K562 (cell line): ENCODE data around the gene CNOT6. TPM values are rescaled to one million over a fixed set of nuclear protein-coding genes. Genes with fewer than 3 reads are reported as not detected.

Experiments used
- ATAC-seq: fragments of 200-7000 bp; cut with Tn5 transposase; 3 replicates; pipeline ENCODE4 v1.9.1; 2020; ENCODE audit warnings: moderate library complexity
- BruUV-seq: library from RNA; stranded (reverse); fragments of 400-500 nt; replicated peaks from 2 replicates; lab custom pipeline; 2021; lab: Mats Ljungman, UMichigan
- CTCF ChIA-PET: fragments of 300-600 bp; formaldehyde crosslinking; extraction: SDS; loops from one replicate; lab custom pipeline; 2021; ENCODE audit warnings: low intra/inter-chr PET ratio; lab: Yijun Ruan, JAX
- POLR2A ChIA-PET: fragments of 300-600, 350-650 bp; sonication (Branson Sonifier 250); formaldehyde crosslinking; extraction: SDS; loops from one replicate; lab custom pipeline; 2021; ENCODE audit warnings: antibody characterized with exemption, inconsistent platforms; lab: Yijun Ruan, JAX
- DNase-seq, 4 experiments: peaks; one replicate each; pipeline versions ENCODE4 v3.0.0 to v3.0.0-alpha.2; 2011 to 2018; ENCODE audit warnings: low spot score in 3 of 4, mixed read lengths in 3 of 4; ENCODE audit errors: extremely low read depth in 1 of 4
- FAIRE-seq: peaks from 2 replicates; lab custom pipeline; 2011; peaks lifted over from hg19 to GRCh38; lab: Jason Lieb, UNC
- H2AFZ ChIP-seq: 2 replicates; pipeline ENCODE4 v1.6.0; 2011; ENCODE audit warnings: low read depth, low read length, control low read depth, inconsistent platforms
- H3K27ac ChIP-seq: fragments of 200-600 bp; 3 replicates; pipeline ENCODE4 v1.8.0; 2011; ENCODE audit warnings: low read depth, mild to moderate bottlenecking, control low read depth, inconsistent platforms, low read length, moderate library complexity, mixed read lengths; ENCODE audit errors: extremely low read depth
- H3K27me3 ChIP-seq, 2 experiments: fragments of 300-600 bp in 1 of 2; 2 replicates in 1 of 2; 3 replicates in 1 of 2; pipeline versions ENCODE4 v1.6.0 to v1.8.0; 2011; ENCODE audit warnings: inconsistent platforms in 2 of 2, low read length in 2 of 2, mild to moderate bottlenecking in 1 of 2, mixed read lengths in 1 of 2, moderate library complexity in 1 of 2; ENCODE audit not compliant: control insufficient read depth in 2 of 2, insufficient read depth in 2 of 2
- H3K36me3 ChIP-seq: fragments of 300-600 bp; 3 replicates; pipeline ENCODE4 v1.8.0; 2011; ENCODE audit warnings: mild to moderate bottlenecking, low read length, inconsistent platforms; ENCODE audit not compliant: control insufficient read depth, insufficient read depth
- H3K4me1 ChIP-seq, 2 experiments: fragments of 200-600 bp in 1 of 2; replicated peaks in 1 of 2; 2 replicates in 1 of 2; 3 replicates in 1 of 2; pipeline versions ENCODE4 v1.5.1 to v1.8.0; 2011; ENCODE audit warnings: inconsistent platforms in 2 of 2, low read length in 2 of 2, mild to moderate bottlenecking in 1 of 2, mixed read lengths in 1 of 2, moderate library complexity in 1 of 2; ENCODE audit not compliant: control insufficient read depth in 2 of 2, insufficient read depth in 2 of 2
- H3K4me2 ChIP-seq: 2 replicates; pipeline ENCODE4 v1.6.1; 2011; ENCODE audit warnings: low read length, control low read depth, inconsistent platforms, mixed read lengths; ENCODE audit not compliant: insufficient read depth
- H3K4me3 ChIP-seq: fragments of 200-600 bp; sonication (generic), shearing (Covaris generic); 2 replicates; pipeline ENCODE4 v1.5.1; 2016; ENCODE audit warnings: control low read depth, inconsistent platforms
- H3K79me2 ChIP-seq: fragments of 200-600 bp; 3 replicates; pipeline ENCODE4 v1.8.0; 2011; ENCODE audit warnings: low read length, inconsistent platforms; ENCODE audit not compliant: control insufficient read depth, insufficient read depth
- H3K9ac ChIP-seq, 2 experiments: 2 replicates each; pipeline versions ENCODE4 v1.6.0 to v1.6.1; 2011; ENCODE audit warnings: low read depth in 2 of 2, low read length in 2 of 2, control low read depth in 1 of 2, inconsistent platforms in 1 of 2, mild to moderate bottlenecking in 1 of 2, mixed read lengths in 1 of 2; ENCODE audit not compliant: insufficient read depth in 1 of 2
- H3K9me1 ChIP-seq: one replicate; pipeline ENCODE4 v1.6.0; 2011; ENCODE audit warnings: inconsistent platforms, mild to moderate bottlenecking, low read length, moderate library complexity; ENCODE audit not compliant: control insufficient read depth, insufficient read depth
- H3K9me3 ChIP-seq: replicated peaks from 2 replicates; pipeline ENCODE4 v1.5.1; 2011; ENCODE audit warnings: low read depth, low read length, inconsistent platforms; ENCODE audit not compliant: control insufficient read depth, insufficient read depth
- H4K20me1 ChIP-seq: replicated peaks from 2 replicates; pipeline ENCODE4 v1.6.1; 2011; ENCODE audit warnings: low read length, inconsistent platforms, mixed read lengths; ENCODE audit not compliant: control insufficient read depth, insufficient read depth
- C11orf30 ChIP-seq: fragments of 450-650 bp; IDR thresholded peaks from 2 replicates; pipeline ENCODE4 v1.6.1; 2016; ENCODE audit warnings: low read depth, mild to moderate bottlenecking
- ETV1 ChIP-seq: fragments of 450-650 bp; conservative IDR thresholded peaks from 2 replicates; pipeline ENCODE4 v1.6.1; 2016; ENCODE audit warnings: missing genetic modification characterization, control low read depth, low read depth, missing compliant biosample characterization
- L3MBTL2 ChIP-seq: fragments of 450-650 bp; IDR thresholded peaks from 2 replicates; pipeline ENCODE4 v1.6.1; 2016; ENCODE audit warnings: mild to moderate bottlenecking, moderate library complexity
- NCOA6 ChIP-seq: fragments of 450-650 bp; IDR thresholded peaks from 2 replicates; pipeline ENCODE4 v1.6.1; 2017; ENCODE audit warnings: mild to moderate bottlenecking
- POLR3G ChIP-seq: IDR thresholded peaks from 2 replicates; pipeline ENCODE4 v1.6.1; 2011; ENCODE audit not compliant: insufficient read length, insufficient replicate concordance; ENCODE audit errors: extremely low read depth
- ZKSCAN8 ChIP-seq: fragments of 200-800 bp; sonication (Bioruptor generic); IDR thresholded peaks from 2 replicates; pipeline ENCODE4 v1.6.1; 2016; ENCODE audit warnings: missing genetic modification characterization, missing compliant biosample characterization
- ZNF311 ChIP-seq: fragments of 250-450 bp; sonication (Bioruptor Pico); IDR thresholded peaks from 2 replicates; pipeline ENCODE4 v1.4.0; 2020; ENCODE audit warnings: mild to moderate bottlenecking, moderate library complexity
- ZNF75A ChIP-seq: fragments of 450-650 bp; formaldehyde crosslinking; IDR thresholded peaks from 2 replicates; pipeline ENCODE4 v1.4.0; 2020; ENCODE audit warnings: mild to moderate bottlenecking
- ZNF766 ChIP-seq: fragments of 200-800 bp; sonication (Bioruptor generic); conservative IDR thresholded peaks from 2 replicates; pipeline ENCODE4 v1.6.1; 2016; ENCODE audit warnings: missing genetic modification characterization, missing compliant biosample characterization
- WGBS: fragments of 100-300 bp; shearing (Covaris generic); methylation state at CpG from one replicate; pipeline ENCODE4 v1.1.6; 2016; ENCODE audit warnings: low coverage, mixed read lengths; ENCODE audit not compliant: insufficient coverage; ENCODE audit errors: missing lambda C conversion rate; 5-methylcytosine and 5-hydroxymethylcytosine counted together
- in situ Hi-C: fragments of 300-500 bp; cut with MboI; formaldehyde crosslinking; loops from 4 replicates; pipeline ENCODE4 v1.15.0; 2018; ENCODE audit warnings: inconsistent platforms, mixed read lengths
- intact Hi-C: fragments of 100-400 bp; cut with micrococcal nuclease; formaldehyde crosslinking; loops from 2 replicates; pipeline ENCODE4 v1.14.2; 2022
- polyA plus RNA-seq, 8 experiments: library from polyadenylated mRNA; depleted of rRNA in 4 of 8; stranded (reverse) in 5 of 8; unstranded in 3 of 8; fragments of >200 nt; fragmentation: Nextera tagmentation in 2 of 8; fragmentation: Illumina TruSeq in 1 of 8; extraction: Ambion mirVana in 2 of 8; extraction: Trizol in 1 of 8; gene quantifications; 2 replicates each; pipeline versions ENCODE4 v1.2.1 to v1.2.3, GENCODE V29; 2011 to 2014; ENCODE audit warnings: inconsistent platforms in 1 of 8, missing spikeins in 1 of 8
- total RNA-seq, 7 experiments: library from RNA; depleted of rRNA in 6 of 7; stranded (reverse); fragments of >200 nt in 6 of 7; fragmentation: Illumina TruSeq in 2 of 7; extraction: Trizol in 2 of 7; gene quantifications; 2 replicates each; pipeline versions ENCODE4 v1.2.1 to v1.2.3, GENCODE V29; 2011 to 2021; ENCODE audit warnings: low replicate concordance in 1 of 7
- TF ChIP-seq, protein P1 (sequence below): fragments of 250-450 bp; sonication (Bioruptor Pico); IDR thresholded peaks from 2 replicates; pipeline ENCODE4 v1.5.0; 2021
- TF ChIP-seq, protein P2 (sequence below): fragments of 250-450 bp; sonication (Bioruptor Pico); IDR thresholded peaks from 2 replicates; pipeline ENCODE4 v1.8.0; 2022; ENCODE audit warnings: moderate library complexity, mild to moderate bottlenecking, inconsistent platforms
- TF ChIP-seq, protein P3 (sequence below), 2 experiments: fragments of 200-800 bp in 1 of 2; sonication (Bioruptor generic) in 1 of 2; sonication (generic) in 1 of 2; formaldehyde crosslinking in 1 of 2; IDR thresholded peaks in 1 of 2; conservative IDR thresholded peaks in 1 of 2; 2 replicates each; pipeline versions ENCODE4 v1.5.0 to v1.6.1; 2016 to 2020; ENCODE audit warnings: missing compliant biosample characterization in 1 of 2, missing genetic modification characterization in 1 of 2, missing genetic modification reagents in 1 of 2
- TF ChIP-seq, protein P4 (sequence below): fragments of 450-650 bp; IDR thresholded peaks from 2 replicates; pipeline ENCODE4 v1.6.1; 2017; ENCODE audit warnings: antibody characterized with exemption, mild to moderate bottlenecking

CNOT6 gene
- total and polyA plus RNA-seq, 9 of the 15 experiments (the other 6 are each of a cell fraction or from before 2014, with no cell fraction given), result 4.9 to 32.4 (median 14.0) TPM

DNA sequence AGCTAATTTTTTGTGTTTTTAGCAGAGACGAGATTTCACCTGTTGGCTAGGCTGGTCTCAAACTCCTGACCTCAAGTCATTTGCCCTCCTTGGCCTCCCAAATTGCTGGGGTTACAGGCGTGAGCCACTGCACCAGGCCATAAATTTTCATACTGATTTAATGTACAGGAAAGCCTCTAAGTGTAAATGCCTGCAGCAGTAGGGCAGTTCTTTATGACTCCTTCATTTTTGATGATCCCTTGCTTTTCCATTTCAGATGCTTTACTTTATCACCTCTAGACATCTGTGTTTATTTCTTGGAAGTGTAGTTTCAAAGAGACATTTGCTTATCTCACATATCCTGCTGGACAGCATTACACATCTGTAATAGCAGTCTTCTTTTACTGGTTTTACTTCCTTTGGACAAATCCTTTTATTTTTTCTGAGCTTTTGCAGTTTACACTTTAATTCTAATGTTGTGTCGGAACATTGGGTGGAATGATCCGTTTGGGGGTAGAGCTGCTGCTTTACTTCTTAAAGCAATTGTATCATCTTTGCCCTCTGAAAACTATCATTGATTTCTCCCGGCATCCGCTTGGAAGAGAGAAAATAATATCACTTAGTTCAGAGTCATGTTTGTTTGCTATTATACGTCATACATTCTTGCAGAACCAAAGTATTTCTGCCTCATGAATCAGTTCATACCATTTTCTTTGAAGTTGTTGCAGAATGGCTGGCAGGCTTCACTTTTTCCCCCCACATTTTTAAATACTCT, 61.2 kb downstream of the CNOT6 start:
- ChIA-PET POLR2A (interaction anchor here (0.8 to 1.3 kb wide), 2 partner anchors 11 to 388 kb away, joined by 3 to 4 read pairs; no protein-coding TSS in a partner anchor), CTCF (no interaction called here)
- TF ChIP-seq ZNF766 (peak; percentile 94), POLR3G (no peak), ZKSCAN8 (CRISPR knock-in tag) (peak; percentile 58; the same call in 1 of the 2 replicates), ZNF75A (CRISPR knock-in tag) (no peak), NCOA6 (peak; percentile 59), L3MBTL2 (peak; percentile 39; the same call in 1 of the 2 replicates), ZNF311 (CRISPR knock-in tag) (peak; percentile 68; the same call in 1 of the 2 replicates), ETV1 (peak; percentile 40; the same call in 1 of the 2 replicates), C11orf30 (peak; percentile 78)
- TF ChIP-seq, protein P1, sequence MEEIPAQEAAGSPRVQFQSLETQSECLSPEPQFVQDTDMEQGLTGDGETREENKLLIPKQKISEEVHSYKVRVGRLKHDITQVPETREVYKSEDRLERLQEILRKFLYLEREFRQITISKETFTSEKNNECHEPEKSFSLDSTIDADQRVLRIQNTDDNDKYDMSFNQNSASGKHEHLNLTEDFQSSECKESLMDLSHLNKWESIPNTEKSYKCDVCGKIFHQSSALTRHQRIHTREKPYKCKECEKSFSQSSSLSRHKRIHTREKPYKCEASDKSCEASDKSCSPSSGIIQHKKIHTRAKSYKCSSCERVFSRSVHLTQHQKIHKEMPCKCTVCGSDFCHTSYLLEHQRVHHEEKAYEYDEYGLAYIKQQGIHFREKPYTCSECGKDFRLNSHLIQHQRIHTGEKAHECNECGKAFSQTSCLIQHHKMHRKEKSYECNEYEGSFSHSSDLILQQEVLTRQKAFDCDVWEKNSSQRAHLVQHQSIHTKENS (CRISPR knock-in tag), result no peak
- TF ChIP-seq, protein P2, sequence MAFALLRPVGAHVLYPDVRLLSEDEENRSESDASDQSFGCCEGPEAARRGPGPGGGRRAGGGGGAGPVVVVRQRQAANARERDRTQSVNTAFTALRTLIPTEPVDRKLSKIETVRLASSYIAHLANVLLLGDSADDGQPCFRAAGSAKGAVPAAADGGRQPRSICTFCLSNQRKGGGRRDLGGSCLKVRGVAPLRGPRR (CRISPR knock-in tag), result no peak
- TF ChIP-seq, protein P3, sequence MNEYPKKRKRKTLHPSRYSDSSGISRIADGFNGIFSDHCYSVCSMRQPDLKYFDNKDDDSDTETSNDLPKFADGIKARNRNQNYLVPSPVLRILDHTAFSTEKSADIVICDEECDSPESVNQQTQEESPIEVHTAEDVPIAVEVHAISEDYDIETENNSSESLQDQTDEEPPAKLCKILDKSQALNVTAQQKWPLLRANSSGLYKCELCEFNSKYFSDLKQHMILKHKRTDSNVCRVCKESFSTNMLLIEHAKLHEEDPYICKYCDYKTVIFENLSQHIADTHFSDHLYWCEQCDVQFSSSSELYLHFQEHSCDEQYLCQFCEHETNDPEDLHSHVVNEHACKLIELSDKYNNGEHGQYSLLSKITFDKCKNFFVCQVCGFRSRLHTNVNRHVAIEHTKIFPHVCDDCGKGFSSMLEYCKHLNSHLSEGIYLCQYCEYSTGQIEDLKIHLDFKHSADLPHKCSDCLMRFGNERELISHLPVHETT (CRISPR knock-in tag; conservative IDR thresholded peaks at IDR 0.05 in 1 of 2, IDR thresholded peaks at IDR 0.05 in 1 of 2), result 0 out of 4 replicates have a peak, but pooled peaks of 1 of the 2 experiments have one; percentile 39
- TF ChIP-seq, protein P4, sequence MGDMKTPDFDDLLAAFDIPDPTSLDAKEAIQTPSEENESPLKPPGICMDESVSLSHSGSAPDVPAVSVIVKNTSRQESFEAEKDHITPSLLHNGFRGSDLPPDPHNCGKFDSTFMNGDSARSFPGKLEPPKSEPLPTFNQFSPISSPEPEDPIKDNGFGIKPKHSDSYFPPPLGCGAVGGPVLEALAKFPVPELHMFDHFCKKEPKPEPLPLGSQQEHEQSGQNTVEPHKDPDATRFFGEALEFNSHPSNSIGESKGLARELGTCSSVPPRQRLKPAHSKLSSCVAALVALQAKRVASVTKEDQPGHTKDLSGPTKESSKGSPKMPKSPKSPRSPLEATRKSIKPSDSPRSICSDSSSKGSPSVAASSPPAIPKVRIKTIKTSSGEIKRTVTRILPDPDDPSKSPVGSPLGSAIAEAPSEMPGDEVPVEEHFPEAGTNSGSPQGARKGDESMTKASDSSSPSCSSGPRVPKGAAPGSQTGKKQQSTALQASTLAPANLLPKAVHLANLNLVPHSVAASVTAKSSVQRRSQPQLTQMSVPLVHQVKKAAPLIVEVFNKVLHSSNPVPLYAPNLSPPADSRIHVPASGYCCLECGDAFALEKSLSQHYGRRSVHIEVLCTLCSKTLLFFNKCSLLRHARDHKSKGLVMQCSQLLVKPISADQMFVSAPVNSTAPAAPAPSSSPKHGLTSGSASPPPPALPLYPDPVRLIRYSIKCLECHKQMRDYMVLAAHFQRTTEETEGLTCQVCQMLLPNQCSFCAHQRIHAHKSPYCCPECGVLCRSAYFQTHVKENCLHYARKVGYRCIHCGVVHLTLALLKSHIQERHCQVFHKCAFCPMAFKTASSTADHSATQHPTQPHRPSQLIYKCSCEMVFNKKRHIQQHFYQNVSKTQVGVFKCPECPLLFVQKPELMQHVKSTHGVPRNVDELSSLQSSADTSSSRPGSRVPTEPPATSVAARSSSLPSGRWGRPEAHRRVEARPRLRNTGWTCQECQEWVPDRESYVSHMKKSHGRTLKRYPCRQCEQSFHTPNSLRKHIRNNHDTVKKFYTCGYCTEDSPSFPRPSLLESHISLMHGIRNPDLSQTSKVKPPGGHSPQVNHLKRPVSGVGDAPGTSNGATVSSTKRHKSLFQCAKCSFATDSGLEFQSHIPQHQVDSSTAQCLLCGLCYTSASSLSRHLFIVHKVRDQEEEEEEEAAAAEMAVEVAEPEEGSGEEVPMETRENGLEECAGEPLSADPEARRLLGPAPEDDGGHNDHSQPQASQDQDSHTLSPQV, result peak; percentile 64; the same call in 1 of the 2 replicates

More for the DNA sequence above, 61.2 kb downstream of the CNOT6 start:
- Histone ChIP-seq H3K27me3 (no peaks in the 10 kb centered on the region), H3K36me3 (peaks cover 47% of the 10 kb centered on the region), H3K27ac (peak overlapping the region; percentile 72), H3K9me3 (no peaks in the 10 kb centered on the region), H3K4me2 (peak overlapping the region; percentile 56), H2AFZ (no peak overlapping the region), H3K79me2 (peaks cover 49% of the 10 kb centered on the region), H4K20me1 (no peaks in the 10 kb centered on the region), H3K4me3 (no peak overlapping the region), H3K9me1 (peaks cover 1% of the 10 kb centered on the region), H3K4me1 (peaks cover 33 to 58% of the 10 kb centered on the region in 2 experiments; a peak in 4 of 5 replicates), H3K9ac (peak overlapping the region in 1 of 2 experiments; percentile 30; a peak in 1 of 4 replicates)
- DNase-seq (peak; percentile 66 to 81 (median 72)), FAIRE-seq (peak; percentile 87), ATAC-seq (peak; percentile 79)
- intact Hi-C loops (loop anchor here (5.0 to 10.0 kb wide), 2 partner anchors 49 to 58 kb away; no protein-coding TSS in a partner anchor), in situ Hi-C loops (no loop called here)
- no TSS peak for BruUV-seq
- 2% methylated on average over 7 of the region's 7 CpGs for WGBS
